SK-N-MC (cell line): Measurements from ENCODE around the gene ITPR2.
A peak's percentile ranks its signal among the peaks of the same experiment; 100 is the strongest.

Experiments
- DNase-seq: peaks from one replicate; pipeline ENCODE4 v3.0.0-alpha.2; 2011; ENCODE audit warnings: low read depth, low spot score
- H3K27ac ChIP-seq: fragments of 200-600 bp; sonication (generic); 2 replicates; pipeline ENCODE4 v1.5.1; 2016; ENCODE audit warnings: mixed run types
- H3K36me3 ChIP-seq: fragments of 200-600 bp; sonication (generic); 2 replicates; pipeline ENCODE4 v1.6.1; 2017; ENCODE audit warnings: antibody characterized with exemption, low read length, mixed read lengths; ENCODE audit not compliant: insufficient read depth
- H3K4me3 ChIP-seq: fragments of 200-600 bp; sonication (generic); 2 replicates; pipeline ENCODE4 v1.5.1; 2016
- H3K9ac ChIP-seq: fragments of 200-600 bp; sonication (generic); 2 replicates; pipeline ENCODE4 v1.8.0; 2017; ENCODE audit warnings: mixed run types, mixed read lengths; ENCODE audit not compliant: insufficient read length
- H3K9me3 ChIP-seq: fragments of 200-600 bp; sonication (generic); 2 replicates; pipeline ENCODE4 v1.6.1; 2017; ENCODE audit warnings: low read depth, mild to moderate bottlenecking, antibody characterized with exemption, low read length, moderate library complexity, mixed read lengths
- EZH2 ChIP-seq: fragments of 200-600 bp; sonication (generic); IDR thresholded peaks from one replicate; pipeline ENCODE4 v1.6.1; 2017; ENCODE audit warnings: antibody characterized with exemption
- FOXP2 ChIP-seq: optimal IDR thresholded peaks from 2 replicates; pipeline ENCODE3; 2011; ENCODE audit warnings: mild to moderate bottlenecking, moderate library complexity; ENCODE audit not compliant: insufficient read depth; ENCODE audit errors: extremely low read length, control extremely low read depth
- POLR2AphosphoS5 ChIP-seq: IDR thresholded peaks from 2 replicates; pipeline ENCODE4 v1.6.1; 2012; ENCODE audit warnings: mild to moderate bottlenecking, low read depth, low read length, borderline replicate concordance

Gene ITPR2

GRCh38 chr12:26855337-26855736, 22.3 kb upstream of the ITPR2 start:
- no peak for TF ChIP-seq EZH2
- no peak for TF ChIP-seq FOXP2
- no peak for TF ChIP-seq POLR2AphosphoS5
- Histone ChIP-seq H3K9me3 (no peaks in the 10 kb centered on the region), H3K36me3 (no peaks in the 10 kb centered on the region), H3K27ac (no peak overlapping the region), H3K4me3 (no peak overlapping the region), H3K9ac (no peak overlapping the region)
- no peak for DNase-seq

DNA sequence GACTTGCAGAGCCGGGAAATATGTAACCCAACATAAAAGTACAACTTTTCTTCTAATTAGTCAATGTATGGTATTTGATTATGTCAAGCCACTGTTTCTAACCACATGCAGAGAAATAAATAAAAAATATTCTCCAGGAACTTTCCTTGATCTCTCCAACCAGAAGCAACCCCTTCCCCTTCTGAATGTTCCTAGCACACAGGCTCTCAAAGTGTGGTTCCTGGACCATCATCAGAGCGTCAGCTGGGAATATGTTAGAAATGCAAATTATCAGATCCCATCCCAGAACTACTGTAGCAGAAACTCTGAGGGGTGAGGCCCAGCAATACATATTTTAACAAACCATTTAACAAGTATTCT, 21.0 kb upstream of the ITPR2 start:
- Histone ChIP-seq H3K4me3 (no peak overlapping the region), H3K9ac (no peak overlapping the region), H3K9me3 (no peaks in the 10 kb centered on the region), H3K36me3 (no peaks in the 10 kb centered on the region), H3K27ac (no peak overlapping the region)
- DNase-seq, result no peak
- TF ChIP-seq FOXP2, result no peak
- no peak for TF ChIP-seq EZH2
- no peak for TF ChIP-seq POLR2AphosphoS5

DNA sequence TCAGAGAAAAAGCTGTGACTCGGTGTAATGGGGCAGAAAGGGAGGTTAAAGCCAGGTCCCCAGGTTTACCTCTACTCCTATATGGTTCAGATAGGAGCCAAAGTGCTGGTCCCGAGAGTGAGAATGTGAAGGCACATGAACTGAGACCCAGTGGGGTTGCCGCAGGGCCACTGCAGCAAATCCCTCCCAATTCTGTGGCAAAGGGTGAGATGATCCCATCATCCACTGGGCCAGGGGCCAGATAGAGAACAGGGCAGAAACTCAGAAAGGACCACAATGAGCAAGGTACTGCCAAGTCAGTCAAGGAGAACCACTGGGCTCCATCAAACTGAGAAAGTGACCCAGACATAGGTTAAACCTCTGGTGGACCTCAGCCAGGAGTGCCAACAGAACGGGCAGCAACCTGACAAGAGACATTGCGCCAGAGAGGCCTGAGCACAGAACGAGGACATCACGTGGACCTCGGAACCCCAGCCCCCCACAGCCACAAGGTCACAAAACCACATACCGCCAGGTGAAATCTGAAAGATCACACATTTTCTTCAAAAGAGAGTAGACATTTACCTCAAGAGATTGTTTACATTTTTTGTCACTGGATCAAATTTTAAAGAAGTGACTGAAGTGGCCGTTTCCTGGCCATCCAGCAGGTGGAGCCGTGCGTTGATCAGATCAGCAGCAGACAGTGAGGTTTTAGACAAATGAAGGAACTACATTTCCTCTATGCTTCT, 20.5 kb upstream of the ITPR2 start:
- TF ChIP-seq FOXP2, result no peak
- no peak for TF ChIP-seq EZH2
- no peak for TF ChIP-seq POLR2AphosphoS5
- no peak overlapping the region for H3K9ac ChIP-seq
- no peaks in the 10 kb centered on the region for H3K9me3 ChIP-seq
- peak; percentile 20 for DNase-seq
- H3K36me3 ChIP-seq, result no peaks in the 10 kb centered on the region
- no peak overlapping the region for H3K4me3 ChIP-seq
- no peak overlapping the region for H3K27ac ChIP-seq

GRCh38 chr12:26851031-26851809, 18.2 kb upstream of the ITPR2 start:
- TF ChIP-seq FOXP2, result no peak
- no peak for TF ChIP-seq EZH2
- no peak for TF ChIP-seq POLR2AphosphoS5
- Histone ChIP-seq H3K4me3 (no peak overlapping the region), H3K36me3 (no peaks in the 10 kb centered on the region), H3K27ac (no peak overlapping the region), H3K9ac (no peak overlapping the region), H3K9me3 (no peaks in the 10 kb centered on the region)
- DNase-seq, result no peak

- TF ChIP-seq POLR2AphosphoS5 (no peak), EZH2 (no peak), FOXP2 (no peak)
- DNase-seq, result no peak
- no peaks in the 10 kb centered on the region for H3K36me3 ChIP-seq
- no peak overlapping the region for H3K27ac ChIP-seq
- H3K9me3 ChIP-seq, result no peaks in the 10 kb centered on the region
- H3K9ac ChIP-seq, result no peak overlapping the region
- no peak overlapping the region for H3K4me3 ChIP-seq
These were observed 15.3 kb upstream of the ITPR2 start for GRCh38 chr12:26848156-26848825.

GRCh38 chr12:26847431-26847830, 14.4 kb upstream of the ITPR2 start:
- Histone ChIP-seq H3K36me3 (no peaks in the 10 kb centered on the region), H3K4me3 (no peak overlapping the region), H3K27ac (no peak overlapping the region), H3K9ac (no peak overlapping the region), H3K9me3 (no peaks in the 10 kb centered on the region)
- TF ChIP-seq FOXP2 (no peak), POLR2AphosphoS5 (no peak), EZH2 (no peak)
- no peak for DNase-seq

DNA sequence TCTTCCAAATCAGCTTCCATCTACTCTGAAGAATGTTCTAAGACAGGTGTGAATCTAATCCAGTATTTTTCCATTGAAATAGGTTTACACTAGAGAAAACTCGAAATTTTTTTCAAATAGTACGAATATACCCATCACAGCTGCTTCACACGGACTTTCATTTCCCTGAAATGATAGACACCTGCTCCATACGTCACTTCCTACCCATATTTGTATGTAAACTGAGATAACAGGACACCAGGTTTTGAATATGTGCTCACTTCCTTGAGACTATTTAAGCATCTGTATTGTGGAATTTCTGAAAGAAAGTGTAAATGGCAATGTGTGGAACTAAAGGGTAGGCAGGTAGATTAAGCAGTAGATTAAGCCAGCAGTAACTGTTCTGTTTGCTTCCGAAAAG, 13.4 kb upstream of the ITPR2 start:
- Histone ChIP-seq H3K27ac (no peak overlapping the region), H3K4me3 (no peak overlapping the region), H3K36me3 (no peaks in the 10 kb centered on the region), H3K9ac (no peak overlapping the region), H3K9me3 (no peaks in the 10 kb centered on the region)
- no peak for DNase-seq
- TF ChIP-seq EZH2 (no peak), FOXP2 (no peak), POLR2AphosphoS5 (no peak)

DNA sequence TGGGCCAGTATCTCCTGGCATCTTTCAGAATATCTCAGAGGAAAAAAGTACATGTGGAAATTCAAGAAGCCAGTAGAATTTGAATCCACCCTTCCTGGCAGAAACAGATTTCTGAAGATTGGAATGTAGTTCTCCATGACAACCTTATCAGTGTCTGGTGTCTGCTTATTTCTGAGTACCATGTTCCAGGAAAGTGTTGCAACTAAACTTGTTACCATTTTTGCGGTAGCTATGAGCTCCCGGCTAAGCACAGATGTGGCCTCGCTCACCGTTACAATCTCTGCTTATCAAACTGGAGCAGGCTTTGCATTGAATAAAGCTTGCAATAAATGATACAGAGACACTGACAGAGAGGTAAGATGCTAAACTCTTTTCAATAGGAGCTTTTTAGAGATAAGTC, 13.0 kb upstream of the ITPR2 start:
- no peak overlapping the region for H3K27ac ChIP-seq
- no peak for DNase-seq
- no peaks in the 10 kb centered on the region for H3K36me3 ChIP-seq
- no peak overlapping the region for H3K9ac ChIP-seq
- no peaks in the 10 kb centered on the region for H3K9me3 ChIP-seq
- TF ChIP-seq FOXP2 (no peak), EZH2 (no peak), POLR2AphosphoS5 (no peak)
- H3K4me3 ChIP-seq, result no peak overlapping the region
